Coronary artery (tissue), 2 donors: ENCODE data around the gene CYTH1.

Experiments used
- DNase-seq: peaks from one replicate; pipeline ENCODE4 v3.0.0-alpha.2; 2017; ENCODE audit warnings: low spot score
- H3K27ac ChIP-seq, 2 donors: fragments of 200-600 bp; sonication (generic); one replicate each; pipeline ENCODE4 v1.5.1; 2016 to 2019
- H3K4me3 ChIP-seq: fragments of 200-600 bp; sonication (generic); 2 replicates; pipeline ENCODE4 v1.5.1; 2016; ENCODE audit warnings: mild to moderate bottlenecking, moderate library complexity
- TF ChIP-seq, protein P1 (sequence below): fragments of 200-600 bp; sonication (generic); IDR thresholded peaks from one replicate; pipeline ENCODE4 v1.5.1; 2019; ENCODE audit warnings: antibody characterized with exemption

CYTH1 gene

DNA sequence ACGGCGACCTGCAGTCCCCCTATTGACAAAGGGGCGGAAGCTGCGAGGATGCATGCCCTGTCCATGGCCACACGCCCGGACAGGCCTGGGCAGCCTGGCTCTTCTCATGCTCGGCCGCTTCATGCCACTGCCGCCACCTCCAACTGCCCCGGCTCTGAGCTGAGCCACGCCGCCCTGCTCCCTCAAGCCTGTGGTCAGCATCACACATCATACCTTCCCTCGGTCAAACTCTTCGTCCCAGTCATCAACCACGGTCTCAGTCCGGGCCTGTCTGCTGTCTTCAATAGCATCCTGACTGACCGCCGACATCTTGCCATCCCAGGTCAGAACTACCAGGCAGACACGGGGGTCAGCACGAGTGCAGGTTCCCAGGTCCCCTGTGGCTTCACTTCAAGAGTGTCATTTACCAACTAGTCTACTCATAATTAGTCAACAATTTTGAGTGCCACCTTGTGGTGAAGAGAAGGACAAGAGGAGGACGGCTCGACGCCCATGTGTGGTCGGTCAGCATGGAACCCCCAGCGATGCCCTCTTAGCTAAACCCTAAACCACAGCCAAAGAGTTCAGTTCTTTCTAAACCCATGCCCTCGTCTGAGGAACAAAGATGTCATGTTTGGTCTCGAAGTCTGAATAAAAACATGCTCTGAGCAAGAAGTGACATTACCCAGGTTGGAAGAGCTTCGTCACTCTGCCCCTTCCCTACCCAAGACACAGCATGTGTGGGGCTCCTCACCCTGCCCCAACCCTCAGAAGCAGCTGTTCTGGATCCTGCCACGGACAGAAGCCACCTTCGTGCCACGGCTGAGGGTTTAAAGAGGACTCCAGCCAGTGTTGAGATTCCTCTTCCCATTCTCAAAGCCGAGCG, 16.9 kb upstream of the CYTH1 start:
- Histone ChIP-seq H3K4me3 (no peak overlapping the region), H3K27ac (no peak overlapping the region)
- TF ChIP-seq, protein P1, sequence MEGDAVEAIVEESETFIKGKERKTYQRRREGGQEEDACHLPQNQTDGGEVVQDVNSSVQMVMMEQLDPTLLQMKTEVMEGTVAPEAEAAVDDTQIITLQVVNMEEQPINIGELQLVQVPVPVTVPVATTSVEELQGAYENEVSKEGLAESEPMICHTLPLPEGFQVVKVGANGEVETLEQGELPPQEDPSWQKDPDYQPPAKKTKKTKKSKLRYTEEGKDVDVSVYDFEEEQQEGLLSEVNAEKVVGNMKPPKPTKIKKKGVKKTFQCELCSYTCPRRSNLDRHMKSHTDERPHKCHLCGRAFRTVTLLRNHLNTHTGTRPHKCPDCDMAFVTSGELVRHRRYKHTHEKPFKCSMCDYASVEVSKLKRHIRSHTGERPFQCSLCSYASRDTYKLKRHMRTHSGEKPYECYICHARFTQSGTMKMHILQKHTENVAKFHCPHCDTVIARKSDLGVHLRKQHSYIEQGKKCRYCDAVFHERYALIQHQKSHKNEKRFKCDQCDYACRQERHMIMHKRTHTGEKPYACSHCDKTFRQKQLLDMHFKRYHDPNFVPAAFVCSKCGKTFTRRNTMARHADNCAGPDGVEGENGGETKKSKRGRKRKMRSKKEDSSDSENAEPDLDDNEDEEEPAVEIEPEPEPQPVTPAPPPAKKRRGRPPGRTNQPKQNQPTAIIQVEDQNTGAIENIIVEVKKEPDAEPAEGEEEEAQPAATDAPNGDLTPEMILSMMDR, result no peak
- no peak for DNase-seq

DNA sequence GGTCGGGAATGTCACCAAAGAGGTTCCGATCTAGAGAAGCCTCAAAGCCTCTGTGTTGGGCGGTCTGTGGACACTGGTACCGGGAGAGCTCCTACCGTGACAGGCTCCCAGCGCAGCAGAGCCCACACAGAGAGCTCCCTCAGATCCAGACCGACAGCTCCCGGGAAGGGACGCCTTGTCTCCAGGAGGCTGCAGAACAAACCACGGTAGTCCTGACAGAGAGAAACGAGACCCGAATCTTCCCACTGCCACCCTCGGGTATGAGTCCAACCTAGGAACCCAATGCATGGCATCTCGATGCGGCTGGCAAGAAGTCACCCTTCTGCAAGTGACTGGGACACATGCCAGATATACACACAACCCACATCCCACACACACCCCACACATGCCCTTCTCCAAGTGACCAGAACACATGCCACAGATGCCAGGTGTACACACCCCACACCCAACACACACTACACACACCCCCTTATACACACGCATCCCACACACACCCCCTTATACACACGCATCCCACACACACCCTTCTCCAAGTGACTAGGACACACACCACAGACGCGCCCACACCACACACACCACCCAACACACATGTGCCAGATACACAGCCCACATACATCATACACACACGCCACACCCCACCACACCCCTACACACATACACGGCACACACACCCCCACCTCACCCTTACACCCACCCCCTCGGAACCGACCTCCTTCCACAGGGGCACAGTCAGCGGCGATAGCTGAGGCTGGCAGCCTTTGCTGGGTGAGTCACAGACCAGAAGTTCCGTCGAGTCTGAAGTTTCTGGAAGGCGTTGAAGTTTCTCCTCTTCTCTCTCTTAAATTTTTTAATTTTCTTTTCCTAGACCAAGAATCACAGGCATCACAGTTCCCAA, 15.9 kb upstream of the CYTH1 start:
- H3K4me3 ChIP-seq, result no peak overlapping the region
- no peak for DNase-seq
- no peak overlapping the region for H3K27ac ChIP-seq
- TF ChIP-seq, protein P1, result no peak

DNA sequence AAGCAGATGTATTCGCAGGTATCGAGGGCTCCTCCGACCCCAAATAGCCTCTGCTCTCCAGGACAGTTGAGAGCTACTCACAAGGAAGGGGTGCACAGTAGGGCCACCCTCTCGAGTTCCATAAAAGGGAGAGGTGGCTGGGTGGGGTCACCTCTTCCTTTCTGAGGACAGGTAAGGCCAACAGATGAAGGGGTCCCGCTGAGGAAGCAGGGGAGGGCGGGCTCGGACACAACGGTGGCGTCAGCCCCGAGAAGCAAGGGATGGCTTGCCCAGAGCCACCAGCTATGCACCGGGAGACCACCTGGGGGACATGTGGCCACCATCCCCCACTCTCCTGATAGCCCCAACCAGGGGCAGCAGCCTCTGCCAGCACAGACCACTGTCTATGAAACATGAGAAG, 15.1 kb upstream of the CYTH1 start:
- no peak for DNase-seq
- Histone ChIP-seq H3K27ac (no peak overlapping the region), H3K4me3 (no peak overlapping the region)
- TF ChIP-seq, protein P1, result no peak

DNA sequence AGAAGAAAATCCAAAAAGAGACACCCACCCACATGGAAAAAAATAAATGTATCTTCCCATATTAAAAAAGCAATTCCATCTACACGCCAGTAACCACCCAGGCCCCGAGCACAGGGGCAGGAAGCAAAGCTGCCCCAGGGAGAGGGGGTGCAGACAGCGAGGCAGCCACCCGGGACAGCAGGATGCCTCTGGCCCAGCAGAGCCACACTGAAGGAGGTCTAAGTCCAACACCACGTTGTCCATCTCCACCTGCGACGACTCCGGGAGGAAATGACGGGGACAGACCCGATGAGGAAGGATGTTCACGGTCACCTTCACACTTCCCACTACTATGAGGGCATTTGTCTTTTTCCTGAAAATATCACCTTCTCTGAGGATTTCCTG, 14.4 kb upstream of the CYTH1 start:
- DNase-seq, result no peak
- TF ChIP-seq, protein P1, result no peak
- Histone ChIP-seq H3K27ac (no peak overlapping the region), H3K4me3 (no peak overlapping the region)

DNA sequence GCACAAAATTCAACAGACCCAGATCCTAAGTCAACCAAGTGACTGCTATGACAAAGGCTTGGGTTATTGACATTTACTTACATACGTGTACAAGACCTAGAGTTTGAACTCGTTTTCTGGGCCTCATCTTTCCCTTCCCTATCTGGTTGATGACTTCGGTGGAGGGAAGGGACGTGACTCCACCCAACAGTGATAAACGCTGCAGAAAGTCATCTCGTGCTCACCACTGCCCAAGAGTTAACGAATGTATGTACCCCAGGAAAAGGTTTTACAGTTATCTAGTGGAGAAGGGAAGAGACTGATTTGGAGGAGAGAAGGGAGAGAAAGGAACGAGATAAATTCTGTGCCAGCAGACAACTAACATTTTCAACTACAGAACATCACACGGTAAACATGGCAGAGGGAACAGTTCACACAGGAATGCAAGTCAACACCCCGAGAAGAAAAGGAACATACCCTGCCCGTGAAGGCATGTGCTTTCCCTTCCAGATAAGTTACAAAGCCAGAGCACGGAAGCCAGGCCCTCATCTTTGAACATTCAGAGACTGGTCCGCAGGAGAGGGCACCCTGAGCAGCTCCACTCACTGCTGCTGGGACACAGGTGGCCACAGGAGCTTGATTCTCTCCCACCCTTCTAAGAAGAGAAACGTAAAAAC, 13.9 kb upstream of the CYTH1 start:
- DNase-seq, result no peak
- Histone ChIP-seq H3K4me3 (no peak overlapping the region), H3K27ac (no peak overlapping the region)
- TF ChIP-seq, protein P1, result no peak

DNA sequence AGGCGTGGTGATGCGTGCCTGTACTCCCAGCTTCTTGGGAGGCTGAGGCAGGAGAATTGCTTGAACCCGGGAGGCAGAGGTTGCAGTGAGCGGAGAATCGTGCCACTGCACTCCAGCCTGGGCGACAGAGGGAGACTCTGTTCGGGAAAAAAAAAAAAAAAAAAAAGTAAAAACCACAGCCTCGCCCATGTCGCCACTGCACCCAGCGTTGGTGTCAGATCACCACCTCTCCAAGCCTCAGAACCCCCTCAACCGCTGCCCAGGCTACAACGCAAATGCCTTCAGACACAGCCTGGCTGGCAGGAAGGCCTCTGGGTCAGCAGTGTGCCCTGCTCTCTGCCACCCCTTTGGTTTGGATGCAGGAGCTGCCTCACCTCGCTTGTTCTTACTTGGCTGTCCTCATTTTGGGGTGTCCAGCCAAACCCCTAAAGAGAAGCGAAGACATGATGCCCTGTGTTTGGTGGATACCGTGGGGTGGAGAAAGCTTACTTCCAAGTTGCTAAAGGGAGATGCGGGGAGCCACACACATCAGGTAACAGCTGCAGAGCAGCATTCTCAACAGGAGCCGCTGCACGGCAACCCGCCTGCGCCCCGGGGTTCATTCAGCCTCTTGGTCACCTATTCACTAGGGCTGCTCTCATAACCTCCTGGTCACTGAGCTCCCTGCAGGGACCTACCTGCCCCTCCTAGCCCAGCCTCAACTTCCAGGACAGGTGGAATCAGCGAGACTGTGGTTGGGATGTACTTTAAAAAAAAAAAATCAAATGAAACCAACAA, 13.0 kb upstream of the CYTH1 start:
- DNase-seq, result no peak
- TF ChIP-seq, protein P1, result no peak
- H3K27ac ChIP-seq, result no peak overlapping the region
- no peak overlapping the region for H3K4me3 ChIP-seq
